Measurements from ENCODE around the gene TPCN2.

The TPCN2 gene

DNA sequence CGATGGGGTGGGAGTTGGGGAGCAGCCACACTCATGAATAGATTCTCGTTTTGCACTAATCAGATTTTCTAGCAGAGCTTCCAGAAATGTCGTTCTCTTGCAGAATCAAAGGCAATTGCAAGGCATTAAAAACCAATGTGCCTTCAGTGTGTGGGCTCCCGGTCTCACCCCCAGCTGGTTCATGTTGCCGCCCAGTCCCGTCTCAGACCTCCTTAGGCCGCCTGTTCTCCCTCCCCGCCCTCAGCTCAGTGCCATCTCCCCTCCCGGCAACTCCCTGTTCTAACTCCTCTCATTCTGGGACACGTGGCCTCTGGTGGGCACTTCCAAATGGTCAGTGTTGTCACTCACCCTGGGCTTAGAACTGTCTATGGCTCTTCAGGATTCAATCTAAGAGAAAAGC, 64.5 kb downstream of the TPCN2 start:
- DNase-seq (ENCODE audit: low spot score): no peak

DNA sequence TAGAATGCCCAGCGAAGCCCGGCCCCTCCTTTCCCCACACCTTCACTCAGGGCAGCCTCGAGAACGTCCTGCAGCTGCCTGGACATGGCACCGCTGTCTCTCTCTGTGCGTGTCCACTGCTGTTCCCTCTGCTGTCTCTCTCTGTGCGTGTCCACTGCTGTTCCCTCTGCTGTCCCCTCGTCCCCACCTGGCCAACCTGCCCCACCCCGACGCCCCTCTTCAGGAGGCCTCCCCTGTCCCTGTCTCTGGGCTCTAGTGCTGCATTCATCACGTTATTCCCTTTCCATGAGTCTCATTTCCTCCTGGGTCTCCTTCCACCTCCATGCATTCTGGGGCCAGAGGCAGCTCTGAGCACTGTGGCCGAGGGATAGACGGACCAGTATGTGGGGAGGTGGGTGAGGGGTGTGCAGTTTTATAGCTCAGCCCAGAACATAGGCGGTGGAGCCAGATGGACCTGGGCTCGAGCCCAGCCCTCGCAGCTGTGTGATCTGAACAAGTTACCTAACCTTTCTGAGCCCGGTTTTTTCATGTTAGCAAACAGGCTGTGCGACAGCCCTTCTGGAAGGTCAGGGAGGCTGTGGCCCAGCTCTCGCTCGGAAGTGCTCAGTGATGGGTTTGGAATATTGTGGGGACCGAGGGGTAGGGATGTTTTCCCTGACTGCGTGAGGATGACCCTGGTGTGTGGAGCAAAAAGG, 65.1 kb downstream of the TPCN2 start:
- DNase-seq (ENCODE audit: low spot score): no peak

DNA sequence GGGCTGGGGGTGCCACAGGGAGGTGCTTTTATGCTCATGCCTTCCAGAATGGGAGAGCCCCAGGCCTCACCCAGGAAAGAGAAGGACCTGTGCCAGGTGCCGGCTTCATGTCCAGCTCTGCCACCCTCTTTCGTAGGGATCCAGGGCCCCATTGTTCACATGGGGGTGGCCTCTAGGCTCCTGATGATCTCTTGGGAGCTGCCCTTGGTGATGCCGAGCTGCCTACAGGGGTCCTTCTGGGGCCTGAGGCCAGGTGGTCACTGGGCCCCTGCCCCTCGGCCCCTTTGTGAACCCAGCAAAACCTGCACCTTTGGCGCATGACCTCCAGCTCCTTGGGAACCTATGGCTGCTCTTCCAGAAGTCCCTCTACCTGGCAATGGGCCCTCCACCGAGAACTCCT, 65.6 kb downstream of the TPCN2 start:
- DNase-seq (ENCODE audit: low spot score): no peak

DNA sequence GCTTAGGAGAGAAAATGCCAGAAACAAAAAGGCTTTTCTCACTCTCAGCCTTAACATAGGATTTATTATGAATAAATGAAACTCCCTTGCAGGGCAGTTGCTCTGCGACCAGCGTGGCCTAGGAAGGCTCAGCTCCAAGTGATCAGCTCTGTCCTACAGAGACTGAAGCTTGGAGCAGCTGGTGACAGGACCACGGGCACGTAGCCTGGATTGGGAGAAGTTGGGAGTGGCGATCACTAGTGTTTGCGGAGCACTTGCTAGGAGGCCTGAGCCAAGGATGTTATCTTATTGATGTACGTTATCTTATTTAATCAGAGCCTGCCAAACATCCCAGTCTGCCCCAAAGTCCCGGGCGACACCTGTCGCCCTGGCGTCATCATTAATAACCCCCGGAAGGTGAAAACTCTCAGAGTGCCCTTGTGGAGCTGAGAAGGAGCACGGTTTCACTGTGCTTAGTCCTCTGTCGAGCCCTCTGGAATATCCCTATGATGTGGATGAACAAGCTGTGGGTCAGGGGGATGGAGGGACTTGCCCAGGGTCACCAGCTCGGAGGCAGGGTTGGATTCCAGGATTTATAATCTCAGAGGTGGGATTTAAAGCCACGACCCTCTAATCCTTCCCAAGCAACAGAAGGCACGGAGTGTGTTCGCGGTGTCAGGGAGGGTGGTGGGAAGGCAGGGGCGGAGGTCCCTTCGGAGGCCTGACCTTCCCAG, 66.2 kb downstream of the TPCN2 start:
- DNase-seq (ENCODE audit: low spot score): no peak

DNA sequence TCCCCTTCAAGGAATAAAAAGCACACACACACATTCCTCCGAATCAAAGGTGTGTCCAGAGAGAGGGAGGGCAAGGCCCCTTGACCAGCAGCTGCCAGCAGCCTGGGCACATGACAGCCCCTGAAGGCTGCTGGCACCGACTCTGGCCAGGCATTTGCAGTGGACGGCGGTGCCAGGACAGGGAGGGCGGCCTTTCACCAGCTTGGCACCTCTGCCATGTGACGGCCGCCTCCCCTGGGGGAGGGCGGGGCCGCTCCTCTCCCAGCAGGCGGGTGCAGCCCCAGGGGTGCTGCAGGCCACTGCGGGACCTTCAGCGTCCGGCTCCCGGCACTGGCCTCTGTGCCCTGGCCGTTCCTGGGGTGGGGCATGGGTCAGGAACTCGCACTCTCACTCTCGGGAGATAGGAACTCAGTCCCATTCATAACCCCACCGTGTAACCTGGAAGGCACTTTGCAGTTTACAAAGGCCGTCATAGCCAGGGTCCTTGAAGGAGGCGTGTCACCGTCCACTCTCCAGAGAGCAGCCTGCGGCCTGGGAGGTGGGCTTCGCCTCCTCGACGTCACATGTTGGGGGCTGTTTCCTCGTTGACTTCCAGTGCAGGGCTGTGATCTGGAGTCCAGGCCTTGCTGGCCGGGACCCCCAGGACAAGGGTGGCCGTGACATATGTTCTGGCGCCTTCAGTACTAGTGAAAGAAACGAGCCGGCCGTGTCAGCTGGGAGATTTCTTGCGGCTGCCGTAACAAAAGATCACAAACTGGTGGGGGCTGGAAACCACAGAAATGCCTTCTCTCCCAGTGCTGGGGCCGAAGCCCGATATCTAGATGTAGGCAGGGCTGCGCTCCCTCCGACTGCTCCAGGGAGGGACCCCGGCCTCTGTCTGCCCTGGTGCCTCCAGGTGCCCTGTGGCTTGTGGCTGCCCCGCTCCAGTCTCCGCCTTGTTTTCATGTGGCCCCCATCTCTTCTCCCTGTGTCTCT, 67.1 kb downstream of the TPCN2 start:
- no peak for DNase-seq (ENCODE audit: low spot score)

- DNase-seq (ENCODE audit: low spot score): no peak
Measured at GRCh38 chr11:69116671-69117070, 67.9 kb downstream of the TPCN2 start.

GRCh38 chr11:69119190-69119589, 70.5 kb downstream of the TPCN2 start:
- DNase-seq (ENCODE audit: low spot score): no peak

DNA sequence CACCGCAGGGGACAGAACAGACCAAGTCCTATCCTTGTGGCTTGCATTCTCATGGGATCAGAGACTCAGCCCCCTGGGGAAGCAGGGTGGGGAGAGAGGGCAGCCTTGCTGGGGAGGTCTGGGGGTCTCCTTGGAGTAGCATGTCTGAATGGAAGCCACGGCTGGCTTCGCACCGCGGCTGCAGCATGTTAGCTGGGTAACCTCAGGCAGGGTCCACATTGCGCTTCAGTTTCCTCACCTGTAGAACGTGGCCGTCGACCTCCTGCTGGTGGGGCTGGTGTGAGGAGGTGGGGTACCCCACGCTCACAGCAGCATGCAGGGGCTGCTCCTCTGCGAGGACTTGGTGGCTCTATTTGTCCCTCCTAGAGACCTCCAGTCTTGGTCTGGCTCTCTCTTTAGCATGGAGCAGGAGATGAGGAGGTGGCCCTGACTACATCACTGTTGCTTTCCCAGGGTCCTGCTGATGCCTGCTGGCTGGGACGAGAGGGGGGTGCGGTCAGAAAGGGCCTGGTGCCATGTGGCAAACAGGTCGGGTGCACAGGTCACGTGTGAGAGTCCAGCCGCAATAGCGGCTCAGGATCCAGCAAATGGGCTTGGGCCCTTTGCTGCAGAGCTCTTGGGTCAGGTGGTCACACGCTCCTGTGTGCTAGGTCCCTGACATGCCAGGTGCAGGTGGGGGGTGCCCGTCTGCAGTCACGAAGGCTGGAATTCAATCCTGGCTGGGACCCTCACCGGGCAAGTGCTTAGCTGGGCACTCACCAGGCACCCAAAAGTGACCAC, 71.6 kb downstream of the TPCN2 start:
- no peak for DNase-seq (ENCODE audit: low spot score)

GRCh38 chr11:69121021-69121420, 72.3 kb downstream of the TPCN2 start:
- no peak for DNase-seq (ENCODE audit: low spot score)

GRCh38 chr11:69121621-69122325, 73.0 kb downstream of the TPCN2 start:
- DNase-seq (ENCODE audit: low spot score): no peak

DNA sequence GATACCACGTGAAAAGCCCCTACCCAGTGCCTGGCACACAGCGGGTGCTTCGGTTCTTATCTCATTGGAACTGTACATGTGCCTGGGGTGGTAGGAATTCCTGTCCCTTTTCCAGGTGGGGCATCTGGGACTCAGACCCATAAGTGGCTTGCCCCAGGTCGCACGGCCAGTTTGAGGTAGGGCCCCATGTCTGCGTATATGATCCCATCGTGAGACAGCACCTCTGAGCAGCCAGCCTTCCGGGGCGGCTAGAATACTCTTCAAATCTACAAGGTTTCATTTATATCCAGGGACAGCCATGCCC, 73.5 kb downstream of the TPCN2 start:
- no peak for DNase-seq (ENCODE audit: low spot score)

GRCh38 chr11:69122630-69123431, 74.1 kb downstream of the TPCN2 start:
- DNase-seq (ENCODE audit: low spot score): no peak

DNA sequence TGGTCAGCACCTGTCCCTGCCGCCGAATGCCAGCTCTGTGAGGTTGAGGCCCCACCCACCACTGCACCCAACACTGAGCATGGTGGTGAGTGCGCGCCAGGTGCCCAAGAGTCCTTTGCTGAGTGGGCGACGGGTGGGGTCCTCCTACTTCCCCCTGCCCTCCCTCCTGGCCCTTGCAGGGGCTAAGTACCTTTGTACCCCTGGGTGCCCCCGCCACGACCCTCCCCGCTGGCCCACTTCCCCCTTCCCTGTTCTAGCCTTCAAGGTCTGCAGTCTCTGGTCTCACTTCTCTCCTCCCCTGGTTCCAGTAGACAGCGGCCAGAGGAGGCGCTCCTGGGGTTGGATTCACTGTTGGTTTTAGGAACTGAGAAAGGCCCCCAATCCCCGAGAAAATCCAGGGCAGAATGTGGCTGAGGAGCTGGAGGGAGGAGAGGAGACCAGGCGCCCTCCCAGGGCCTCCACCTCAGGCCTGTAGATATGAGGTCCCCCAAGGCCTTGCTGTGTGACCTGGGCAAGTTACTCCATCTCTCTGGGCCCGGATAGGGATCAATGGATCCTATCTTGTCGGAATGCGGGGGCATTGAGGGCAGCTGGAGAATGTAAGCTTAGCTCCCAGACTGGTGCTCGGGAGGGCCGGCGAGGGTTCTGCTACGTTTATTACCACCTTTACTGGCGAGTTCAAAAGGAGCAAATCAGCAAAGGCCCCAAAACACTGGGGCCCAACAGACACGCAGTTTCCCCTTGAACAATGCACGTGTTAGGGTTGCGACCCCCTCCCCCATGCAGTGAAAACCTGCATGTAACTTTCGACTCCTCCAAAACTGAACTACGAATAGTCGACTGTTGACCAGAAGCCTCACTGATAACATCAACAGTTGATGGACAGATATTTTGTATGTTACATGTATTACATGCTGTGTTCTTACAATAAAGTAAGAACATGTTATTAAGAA, 75.1 kb downstream of the TPCN2 start:
- no peak for DNase-seq (ENCODE audit: low spot score)

DNA sequence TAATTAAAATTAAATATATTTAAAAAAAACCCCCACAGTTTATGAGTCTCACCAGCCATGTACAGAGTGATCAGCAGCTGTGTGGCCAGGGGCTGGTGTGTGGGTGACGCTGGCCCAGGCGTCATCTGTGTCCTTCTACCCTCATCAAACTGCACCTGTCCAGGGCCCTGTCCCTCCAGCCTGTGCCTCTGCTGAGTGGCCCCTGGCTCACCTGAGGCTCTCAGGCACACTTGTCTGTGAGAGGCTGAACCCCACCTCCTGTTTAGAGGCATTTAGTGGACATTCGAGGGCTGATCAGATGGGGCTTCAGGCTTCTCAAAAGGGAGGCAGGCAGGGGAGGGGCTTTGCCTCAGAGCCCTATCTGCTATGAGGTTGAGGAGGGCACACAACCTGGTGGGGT, 77.1 kb downstream of the TPCN2 start:
- DNase-seq (ENCODE audit: low spot score): no peak

DNA sequence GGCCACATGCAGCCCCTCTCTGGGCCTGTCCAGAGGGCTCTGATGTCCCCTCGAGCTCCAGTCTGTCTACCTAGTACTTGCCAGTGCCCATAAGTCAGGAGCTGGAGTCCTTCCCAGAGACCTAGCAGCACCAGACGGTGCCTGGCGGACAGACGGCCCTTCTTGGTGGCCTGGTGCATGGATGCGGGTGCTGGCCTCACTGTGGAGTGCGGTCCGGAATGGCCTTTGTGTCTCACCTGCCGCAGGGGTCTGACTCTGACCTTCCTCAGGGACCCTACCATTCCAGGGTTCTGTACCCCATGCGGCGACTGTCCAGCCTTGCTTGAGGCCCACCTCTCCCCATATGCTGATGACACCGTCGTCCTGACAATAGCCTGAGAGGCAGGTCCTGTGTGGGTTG, 77.6 kb downstream of the TPCN2 start:
- DNase-seq (ENCODE audit: low spot score): no peak

- DNase-seq (ENCODE audit: low spot score): no peak
Measured at GRCh38 chr11:69127081-69127850, 78.5 kb downstream of the TPCN2 start.

- no peak for DNase-seq (ENCODE audit: low spot score)
Measured at GRCh38 chr11:69127884-69128283, 79.2 kb downstream of the TPCN2 start.

DNA sequence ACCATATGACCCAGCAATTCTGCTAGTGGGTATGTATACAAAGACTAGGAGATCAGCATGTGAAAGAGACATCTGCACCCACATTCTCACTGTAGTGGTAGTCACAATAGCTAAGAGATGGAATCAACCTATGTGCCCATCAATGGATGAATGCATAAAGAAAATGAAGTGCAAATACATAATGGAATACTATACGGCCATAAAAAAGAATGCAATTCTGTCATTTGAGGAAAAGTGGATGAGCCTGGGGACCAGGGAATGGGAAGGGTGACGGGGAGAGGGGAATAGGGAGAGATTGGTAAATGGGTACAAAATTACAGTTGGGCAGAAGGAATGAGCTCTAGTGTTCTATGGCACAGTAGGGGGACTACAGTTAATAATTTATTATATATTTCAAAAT, 80.3 kb downstream of the TPCN2 start:
- DNase-seq (ENCODE audit: low spot score): no peak

- no peak for DNase-seq (ENCODE audit: low spot score)
Measured at GRCh38 chr11:69129647-69130046, 80.9 kb downstream of the TPCN2 start.
